H9 (cell line): ENCODE results near the gene ILF3. TPM values are rescaled to one million over a fixed set of nuclear protein-coding genes. Genes with fewer than 3 reads are reported as not detected.

Experiments
- DNase-seq: peaks from one replicate; pipeline ENCODE4 v3.0.0-alpha.2; 2017
- H2AFZ ChIP-seq: one replicate; pipeline ENCODE4 v1.6.1; 2013; ENCODE audit warnings: mild to moderate bottlenecking, low read length, control low read depth, moderate library complexity
- H2AK5ac ChIP-seq: 2 replicates; pipeline ENCODE4 v1.6.1; 2013; ENCODE audit warnings: low read length, control low read depth, mixed read lengths; ENCODE audit not compliant: insufficient read length
- H2BK120ac ChIP-seq: one replicate; pipeline ENCODE4 v1.6.1; 2013; ENCODE audit warnings: low read depth, mild to moderate bottlenecking, low read length, control low read depth, inconsistent platforms; ENCODE audit not compliant: poor library complexity, severe bottlenecking
- H2BK12ac ChIP-seq: 2 replicates; pipeline ENCODE4 v1.6.1; 2013; ENCODE audit warnings: low read length, control low read depth, mixed read lengths, low read depth; ENCODE audit not compliant: insufficient read length
- H2BK15ac ChIP-seq: 2 replicates; pipeline ENCODE4 v1.6.1; 2013; ENCODE audit warnings: low read depth, low read length, control low read depth
- H2BK20ac ChIP-seq: one replicate; pipeline ENCODE4 v1.6.1; 2013; ENCODE audit warnings: low read depth, mild to moderate bottlenecking, low read length, control low read depth, inconsistent platforms; ENCODE audit not compliant: poor library complexity, severe bottlenecking
- H2BK5ac ChIP-seq: 2 replicates; pipeline ENCODE4 v1.6.1; 2013; ENCODE audit warnings: low read length, control low read depth, mixed read lengths; ENCODE audit not compliant: insufficient read length
- H3K14ac ChIP-seq: 2 replicates; pipeline ENCODE4 v1.6.1; 2013; ENCODE audit warnings: low read length, control low read depth; ENCODE audit not compliant: insufficient read depth
- H3K18ac ChIP-seq: 2 replicates; pipeline ENCODE4 v1.6.1; 2013; ENCODE audit warnings: low read depth, mild to moderate bottlenecking, mixed read lengths, low read length, control low read depth; ENCODE audit not compliant: insufficient read length
- H3K23ac ChIP-seq: 2 replicates; pipeline ENCODE4 v1.6.1; 2013; ENCODE audit warnings: low read length, control low read depth, mixed read lengths, low read depth; ENCODE audit not compliant: insufficient read length
- H3K23me2 ChIP-seq: 2 replicates; pipeline ENCODE4 v1.6.1; 2013; ENCODE audit warnings: low read depth, mild to moderate bottlenecking, mixed read lengths, low read length, control low read depth; ENCODE audit not compliant: insufficient read length, poor library complexity, severe bottlenecking
- H3K27ac ChIP-seq: 2 replicates; pipeline ENCODE4 v1.5.1; 2013; ENCODE audit warnings: low read length, control low read depth, mixed read lengths, low read depth; ENCODE audit not compliant: insufficient read length
- H3K27me3 ChIP-seq: 2 replicates; pipeline ENCODE4 v1.6.1; 2013; ENCODE audit warnings: low read length, control low read depth, inconsistent platforms; ENCODE audit not compliant: insufficient read depth
- H3K4ac ChIP-seq: 2 replicates; pipeline ENCODE4 v1.6.1; 2013; ENCODE audit warnings: low read depth, mild to moderate bottlenecking, control low read depth, inconsistent platforms, low read length, moderate library complexity
- H3K4me1 ChIP-seq: 2 replicates; pipeline ENCODE4 v1.6.1; 2013; ENCODE audit warnings: low read length, control low read depth, inconsistent platforms; ENCODE audit not compliant: insufficient read depth
- H3K4me2 ChIP-seq: 2 replicates; pipeline ENCODE4 v1.6.1; 2013; ENCODE audit warnings: low read length, control low read depth, mixed read lengths; ENCODE audit not compliant: insufficient read length, insufficient read depth
- H3K56ac ChIP-seq: 2 replicates; pipeline ENCODE4 v1.6.1; 2013; ENCODE audit warnings: low read depth, mild to moderate bottlenecking, mixed read lengths, low read length, control low read depth; ENCODE audit not compliant: insufficient read length
- H3K79me1 ChIP-seq: 2 replicates; pipeline ENCODE4 v1.6.1; 2013; ENCODE audit warnings: low read depth, mild to moderate bottlenecking, moderate library complexity, low read length, control low read depth, inconsistent platforms; ENCODE audit not compliant: insufficient read depth, poor library complexity, severe bottlenecking
- H3K79me2 ChIP-seq: 2 replicates; pipeline ENCODE4 v1.6.1; 2013; ENCODE audit warnings: low read length, control low read depth, inconsistent platforms; ENCODE audit not compliant: insufficient read depth
- H3K9ac ChIP-seq: 2 replicates; pipeline ENCODE4 v1.6.1; 2013; ENCODE audit warnings: low read length, control low read depth, mixed read lengths; ENCODE audit not compliant: insufficient read length; ENCODE audit errors: extremely low read depth
- H3K9me3 ChIP-seq: one replicate; pipeline ENCODE4 v1.6.1; 2013; ENCODE audit warnings: low read depth, low read length, inconsistent platforms; ENCODE audit not compliant: control insufficient read depth
- H3T11ph ChIP-seq: one replicate; pipeline ENCODE4 v1.6.1; 2013; ENCODE audit warnings: mild to moderate bottlenecking, low read length, control low read depth, inconsistent platforms
- H4K20me1 ChIP-seq: one replicate; pipeline ENCODE4 v1.6.1; 2013; ENCODE audit not compliant: control insufficient read depth, insufficient read length, insufficient read depth
- H4K5ac ChIP-seq: 2 replicates; pipeline ENCODE4 v1.6.1; 2013; ENCODE audit warnings: low read depth, mild to moderate bottlenecking, mixed read lengths, low read length, control low read depth; ENCODE audit not compliant: insufficient read length
- H4K8ac ChIP-seq: replicated peaks from 2 replicates; pipeline ENCODE4 v1.6.1; 2013; ENCODE audit warnings: low read length, control low read depth, mixed read lengths, low read depth; ENCODE audit not compliant: insufficient read length
- H4K91ac ChIP-seq: 2 replicates; pipeline ENCODE4 v1.6.1; 2013; ENCODE audit warnings: low read depth, mild to moderate bottlenecking, moderate library complexity, mixed read lengths, low read length, control low read depth; ENCODE audit not compliant: insufficient read length
- H3K27ac Mint-ChIP-seq, 3 experiments: 2 replicates in 2 of 3; 3 replicates in 1 of 3; pipeline ENCODE4 v1.8.0; 2020 to 2021; ENCODE audit warnings: mixed read lengths in 3 of 3, mild to moderate bottlenecking in 1 of 3, moderate library complexity in 1 of 3
- H3K27me3 Mint-ChIP-seq: 2 replicates; pipeline ENCODE4 v1.8.0; 2021; ENCODE audit warnings: low read depth, mild to moderate bottlenecking, moderate library complexity, mixed read lengths
- H3K36me3 Mint-ChIP-seq, 3 experiments: 2 replicates in 2 of 3; 3 replicates in 1 of 3; pipeline ENCODE4 v1.8.0; 2020 to 2021; ENCODE audit warnings: low read depth in 3 of 3, mixed read lengths in 3 of 3; ENCODE audit not compliant: insufficient read depth in 1 of 3
- H3K4me1 Mint-ChIP-seq, 2 experiments: 2 replicates each; pipeline ENCODE4 v1.8.0; 2020; ENCODE audit warnings: mixed read lengths in 2 of 2
- H3K4me3 Mint-ChIP-seq, 2 experiments: 2 replicates in 1 of 2; 3 replicates in 1 of 2; pipeline ENCODE4 v1.8.0; 2020 to 2021; ENCODE audit warnings: mild to moderate bottlenecking in 2 of 2, mixed read lengths in 2 of 2, moderate library complexity in 1 of 2
- H3K9me3 Mint-ChIP-seq, 2 experiments: 2 replicates in 1 of 2; 3 replicates in 1 of 2; pipeline ENCODE4 v1.8.0; 2020; ENCODE audit warnings: mild to moderate bottlenecking in 2 of 2, mixed read lengths in 2 of 2, moderate library complexity in 1 of 2
- CTCF ChIP-seq: fragments of 200-600 bp; sonication (generic); conservative IDR thresholded peaks from 3 replicates; pipeline ENCODE4 v1.8.0; 2021; ENCODE audit warnings: antibody characterized with exemption, mild to moderate bottlenecking
- WGBS: extraction: QIAGEN DNeasy Blood & Tissue Kit; methylation state at CpG from one replicate; pipeline ENCODE4 v1.1.7; 2013; ENCODE audit warnings: missing lambda C conversion rate, low lambda C conversion rate, mixed read lengths; ENCODE audit not compliant: insufficient read length; ENCODE audit errors: extremely low coverage; 5-methylcytosine and 5-hydroxymethylcytosine counted together
- total RNA-seq: library from RNA; stranded (reverse); gene quantifications from 2 replicates; pipeline ENCODE4 v1.2.1, GENCODE V29; 2021

Gene ILF3
- total RNA-seq, 1 experiment from 2014 or later = 841 TPM

- H3K4me1 Mint-ChIP-seq = peaks cover 4 to 11% of the 10 kb centered on the region in 2 experiments
- H3K4me3 Mint-ChIP-seq = no peak overlapping the region
- no peak overlapping the region for H2AFZ ChIP-seq
- no peaks in the 10 kb centered on the region for H3K27me3 ChIP-seq
- no peak overlapping the region for H3T11ph ChIP-seq
- H3K4ac ChIP-seq = no peak overlapping the region
- peaks cover 5 to 7% of the 10 kb centered on the region in 2 experiments; a peak in 4 of 5 replicates for H3K9me3 Mint-ChIP-seq
- DNase-seq = no peak
- peak overlapping the region; percentile 85 to 94 (median 86) for H3K27ac Mint-ChIP-seq
- no peak for TF ChIP-seq CTCF
- H3K4me1 ChIP-seq = no peaks in the 10 kb centered on the region
- H2BK5ac ChIP-seq = no peak overlapping the region
- no peak overlapping the region for H3K56ac ChIP-seq
- H4K20me1 ChIP-seq = no peaks in the 10 kb centered on the region
- H4K5ac ChIP-seq = no peak overlapping the region
- H3K23me2 ChIP-seq = no peaks in the 10 kb centered on the region
- H2BK20ac ChIP-seq = no peak overlapping the region
- H3K14ac ChIP-seq = no peak overlapping the region
- H2AK5ac ChIP-seq = no peak overlapping the region
- H3K9ac ChIP-seq = no peak overlapping the region
- WGBS = no CpG with 5 or more reads among the region's 9 CpGs
- H3K79me2 ChIP-seq = peaks cover 2% of the 10 kb centered on the region; the same call in 1 of the 2 replicates
- H3K36me3 Mint-ChIP-seq = peaks cover 6 to 15% (median 11%) of the 10 kb centered on the region in 3 experiments; a peak in 6 of 7 replicates
- H2BK15ac ChIP-seq = no peak overlapping the region
- H3K27me3 Mint-ChIP-seq = no peaks in the 10 kb centered on the region
- no peak overlapping the region for H2BK120ac ChIP-seq
- peaks cover 5% of the 10 kb centered on the region for H3K79me1 ChIP-seq
- H3K9me3 ChIP-seq = no peaks in the 10 kb centered on the region
- no peak overlapping the region for H3K18ac ChIP-seq
- no peak overlapping the region for H2BK12ac ChIP-seq
- no peak overlapping the region for H4K91ac ChIP-seq
- H3K4me2 ChIP-seq = no peak overlapping the region
- H4K8ac ChIP-seq = no peak overlapping the region
- no peak overlapping the region for H3K23ac ChIP-seq
- H3K27ac ChIP-seq = no peak overlapping the region
Observed at GRCh38 chr19:10736916-10737551, 82.9 kb downstream of the ILF3 start.
